GM12878 (cell line): ENCODE measurements around the gene LTBP4.

ENCODE experiments used
- CHD2 ChIP-seq: IDR thresholded peaks from 2 replicates; pipeline ENCODE4 v1.6.1; 2011; ENCODE audit warnings: low read depth, low read length, improper control_type of control experiment, borderline replicate concordance
- EZH2 ChIP-seq: IDR thresholded peaks from 2 replicates; pipeline ENCODE4 v1.6.1; 2012; ENCODE audit warnings: low read depth, mild to moderate bottlenecking, control low read depth, inconsistent platforms, low read length, borderline replicate concordance; ENCODE audit not compliant: control insufficient read depth
- GABPA ChIP-seq: IDR thresholded peaks from 2 replicates; pipeline ENCODE4 v1.6.1; 2014; ENCODE audit warnings: antibody characterized with exemption, low read depth, mild to moderate bottlenecking, inconsistent platforms
- MTA3 ChIP-seq: IDR thresholded peaks from 2 replicates; pipeline ENCODE4 v1.6.1; 2012; ENCODE audit warnings: low read length, inconsistent platforms, borderline replicate concordance
- NRF1 ChIP-seq: conservative IDR thresholded peaks from 2 replicates; pipeline ENCODE4 v1.6.1; 2011; ENCODE audit warnings: mild to moderate bottlenecking, low read depth, low read length, improper control_type of control experiment
- POLR2A ChIP-seq: IDR thresholded peaks from 2 replicates; pipeline ENCODE4 v1.6.1; 2011; ENCODE audit warnings: low read depth, mild to moderate bottlenecking, low read length
- POLR2AphosphoS5 ChIP-seq: IDR thresholded peaks from 2 replicates; pipeline ENCODE4 v1.6.1; 2011; ENCODE audit warnings: mild to moderate bottlenecking, low read length, inconsistent platforms
- RB1 ChIP-seq: fragments of 450-650 bp; formaldehyde crosslinking; IDR thresholded peaks from 2 replicates; pipeline ENCODE4 v1.6.1; 2017; ENCODE audit warnings: mild to moderate bottlenecking, borderline replicate concordance
- RFX5 ChIP-seq: IDR thresholded peaks from 2 replicates; pipeline ENCODE4 v1.6.1; 2011; ENCODE audit warnings: low read depth, low read length, improper control_type of control experiment
- SIX5 ChIP-seq: IDR thresholded peaks from 2 replicates; pipeline ENCODE4 v1.6.1; 2011; ENCODE audit warnings: mild to moderate bottlenecking, low read depth, low read length, moderate library complexity; ENCODE audit not compliant: severe bottlenecking
- TF ChIP-seq, protein P1 (sequence below), 3 experiments: IDR thresholded peaks in 2 of 3; conservative IDR thresholded peaks in 1 of 3; 2 replicates each; pipeline ENCODE4 v1.5.1; 2011; ENCODE audit warnings: low read depth in 3 of 3, low read length in 3 of 3, mild to moderate bottlenecking in 3 of 3, control low read depth in 2 of 3, moderate library complexity in 2 of 3, inconsistent platforms in 1 of 3, mixed read lengths in 1 of 3; ENCODE audit not compliant: control insufficient read depth in 2 of 3, insufficient read depth in 1 of 3; ENCODE audit errors: extremely low read depth in 1 of 3
- TF ChIP-seq, protein P2 (sequence below): IDR thresholded peaks from 2 replicates; pipeline ENCODE4 v1.6.1; 2012; ENCODE audit warnings: mild to moderate bottlenecking, low read depth, low read length

DNA sequence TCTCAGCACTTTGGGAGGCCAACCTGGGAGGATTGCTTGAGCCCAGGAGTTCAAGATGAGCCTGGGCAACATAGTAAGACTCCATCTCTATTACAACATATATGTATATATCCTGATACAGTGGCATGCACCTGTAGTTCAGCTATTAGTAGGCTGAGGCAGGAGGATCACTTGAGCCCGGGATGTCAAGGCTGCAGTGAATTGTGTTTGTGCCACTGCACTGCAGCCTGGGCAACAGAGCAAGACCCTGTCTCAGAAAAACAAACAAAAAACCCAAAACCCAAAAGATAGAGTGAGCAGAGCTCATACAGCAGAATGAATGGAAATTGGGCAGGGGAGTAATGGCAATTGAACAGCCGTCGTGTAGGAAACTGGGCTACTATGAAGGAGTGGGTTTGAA is 41.8 kb upstream of the LTBP4 start:
- TF ChIP-seq GABPA: no peak
- TF ChIP-seq RB1: no peak
- no peak for TF ChIP-seq RFX5
- no peak for TF ChIP-seq POLR2A
- no peak for TF ChIP-seq EZH2
- no peak for TF ChIP-seq SIX5
- no peak for TF ChIP-seq POLR2AphosphoS5
- no peak for TF ChIP-seq CHD2
- no peak for TF ChIP-seq MTA3
- TF ChIP-seq, protein P1, sequence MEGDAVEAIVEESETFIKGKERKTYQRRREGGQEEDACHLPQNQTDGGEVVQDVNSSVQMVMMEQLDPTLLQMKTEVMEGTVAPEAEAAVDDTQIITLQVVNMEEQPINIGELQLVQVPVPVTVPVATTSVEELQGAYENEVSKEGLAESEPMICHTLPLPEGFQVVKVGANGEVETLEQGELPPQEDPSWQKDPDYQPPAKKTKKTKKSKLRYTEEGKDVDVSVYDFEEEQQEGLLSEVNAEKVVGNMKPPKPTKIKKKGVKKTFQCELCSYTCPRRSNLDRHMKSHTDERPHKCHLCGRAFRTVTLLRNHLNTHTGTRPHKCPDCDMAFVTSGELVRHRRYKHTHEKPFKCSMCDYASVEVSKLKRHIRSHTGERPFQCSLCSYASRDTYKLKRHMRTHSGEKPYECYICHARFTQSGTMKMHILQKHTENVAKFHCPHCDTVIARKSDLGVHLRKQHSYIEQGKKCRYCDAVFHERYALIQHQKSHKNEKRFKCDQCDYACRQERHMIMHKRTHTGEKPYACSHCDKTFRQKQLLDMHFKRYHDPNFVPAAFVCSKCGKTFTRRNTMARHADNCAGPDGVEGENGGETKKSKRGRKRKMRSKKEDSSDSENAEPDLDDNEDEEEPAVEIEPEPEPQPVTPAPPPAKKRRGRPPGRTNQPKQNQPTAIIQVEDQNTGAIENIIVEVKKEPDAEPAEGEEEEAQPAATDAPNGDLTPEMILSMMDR (IDR thresholded peaks at IDR 0.05 in 2 of 3, conservative IDR thresholded peaks at IDR 0.05 in 1 of 3; ENCODE audit: control insufficient read depth in 2 of 3, extremely low read depth in 1 of 3, insufficient read depth in 1 of 3, low read depth in 3 of 3, low read length in 3 of 3): no peak
- TF ChIP-seq, protein P2, sequence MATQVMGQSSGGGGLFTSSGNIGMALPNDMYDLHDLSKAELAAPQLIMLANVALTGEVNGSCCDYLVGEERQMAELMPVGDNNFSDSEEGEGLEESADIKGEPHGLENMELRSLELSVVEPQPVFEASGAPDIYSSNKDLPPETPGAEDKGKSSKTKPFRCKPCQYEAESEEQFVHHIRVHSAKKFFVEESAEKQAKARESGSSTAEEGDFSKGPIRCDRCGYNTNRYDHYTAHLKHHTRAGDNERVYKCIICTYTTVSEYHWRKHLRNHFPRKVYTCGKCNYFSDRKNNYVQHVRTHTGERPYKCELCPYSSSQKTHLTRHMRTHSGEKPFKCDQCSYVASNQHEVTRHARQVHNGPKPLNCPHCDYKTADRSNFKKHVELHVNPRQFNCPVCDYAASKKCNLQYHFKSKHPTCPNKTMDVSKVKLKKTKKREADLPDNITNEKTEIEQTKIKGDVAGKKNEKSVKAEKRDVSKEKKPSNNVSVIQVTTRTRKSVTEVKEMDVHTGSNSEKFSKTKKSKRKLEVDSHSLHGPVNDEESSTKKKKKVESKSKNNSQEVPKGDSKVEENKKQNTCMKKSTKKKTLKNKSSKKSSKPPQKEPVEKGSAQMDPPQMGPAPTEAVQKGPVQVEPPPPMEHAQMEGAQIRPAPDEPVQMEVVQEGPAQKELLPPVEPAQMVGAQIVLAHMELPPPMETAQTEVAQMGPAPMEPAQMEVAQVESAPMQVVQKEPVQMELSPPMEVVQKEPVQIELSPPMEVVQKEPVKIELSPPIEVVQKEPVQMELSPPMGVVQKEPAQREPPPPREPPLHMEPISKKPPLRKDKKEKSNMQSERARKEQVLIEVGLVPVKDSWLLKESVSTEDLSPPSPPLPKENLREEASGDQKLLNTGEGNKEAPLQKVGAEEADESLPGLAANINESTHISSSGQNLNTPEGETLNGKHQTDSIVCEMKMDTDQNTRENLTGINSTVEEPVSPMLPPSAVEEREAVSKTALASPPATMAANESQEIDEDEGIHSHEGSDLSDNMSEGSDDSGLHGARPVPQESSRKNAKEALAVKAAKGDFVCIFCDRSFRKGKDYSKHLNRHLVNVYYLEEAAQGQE: no peak
- TF ChIP-seq NRF1: no peak
